Activated CD4-positive, alpha-beta memory T cell treated with anti-CD3 and anti-CD28 coated beads, Interleukin-2, amount 10 ng/mL, durations not matched to agents 7 days and 5 days (primary cell): ENCODE data around the gene CPEB3. TPM values are rescaled to one million over a fixed set of nuclear protein-coding genes. Genes with fewer than 3 reads are reported as not detected.
"Not testable (repeated sequence)": the region's sequence is repeated elsewhere in the genome, so short reads cannot be mapped to it uniquely, and the experiment has no call there.

Experiments used
- CTCF ChIA-PET: fragments of 350-600 bp; sonication (Branson Sonifier 250); formaldehyde crosslinking; loops from one replicate; lab custom pipeline; 2021; ENCODE audit warnings: antibody characterized with exemption, inconsistent platforms; lab: Charles Lee
- POLR2A ChIA-PET: fragments of 350-600 bp; sonication (Branson Sonifier 250); formaldehyde crosslinking; loops from one replicate; lab custom pipeline; 2021; ENCODE audit warnings: antibody characterized with exemption; lab: Charles Lee
- DNase-seq: peaks from one replicate; pipeline ENCODE4 v3.0.0-alpha.2; 2020
- H3K27ac Mint-ChIP-seq: one replicate; pipeline ENCODE4 v1.8.0; 2021; ENCODE audit warnings: mild to moderate bottlenecking, mixed read lengths
- H3K27me3 Mint-ChIP-seq: one replicate; pipeline ENCODE4 v1.8.0; 2021; ENCODE audit warnings: mixed read lengths
- H3K36me3 Mint-ChIP-seq: one replicate; pipeline ENCODE4 v1.8.0; 2021; ENCODE audit warnings: low read depth, mixed read lengths
- H3K4me1 Mint-ChIP-seq: one replicate; pipeline ENCODE4 v1.8.0; 2021; ENCODE audit warnings: mixed read lengths
- H3K4me3 Mint-ChIP-seq: one replicate; pipeline ENCODE4 v1.8.0; 2021; ENCODE audit warnings: mild to moderate bottlenecking, mixed read lengths
- H3K9me3 Mint-ChIP-seq: one replicate; pipeline ENCODE4 v1.8.0; 2021; ENCODE audit warnings: mixed read lengths
- total RNA-seq, 2 experiments: library from RNA; stranded (reverse); gene quantifications; one replicate each; pipeline ENCODE4 v1.2.3, GENCODE V29; 2021

The CPEB3 gene
- 1 to 10 TPM; 2.8 to 3.0 TPM for total RNA-seq

DNA sequence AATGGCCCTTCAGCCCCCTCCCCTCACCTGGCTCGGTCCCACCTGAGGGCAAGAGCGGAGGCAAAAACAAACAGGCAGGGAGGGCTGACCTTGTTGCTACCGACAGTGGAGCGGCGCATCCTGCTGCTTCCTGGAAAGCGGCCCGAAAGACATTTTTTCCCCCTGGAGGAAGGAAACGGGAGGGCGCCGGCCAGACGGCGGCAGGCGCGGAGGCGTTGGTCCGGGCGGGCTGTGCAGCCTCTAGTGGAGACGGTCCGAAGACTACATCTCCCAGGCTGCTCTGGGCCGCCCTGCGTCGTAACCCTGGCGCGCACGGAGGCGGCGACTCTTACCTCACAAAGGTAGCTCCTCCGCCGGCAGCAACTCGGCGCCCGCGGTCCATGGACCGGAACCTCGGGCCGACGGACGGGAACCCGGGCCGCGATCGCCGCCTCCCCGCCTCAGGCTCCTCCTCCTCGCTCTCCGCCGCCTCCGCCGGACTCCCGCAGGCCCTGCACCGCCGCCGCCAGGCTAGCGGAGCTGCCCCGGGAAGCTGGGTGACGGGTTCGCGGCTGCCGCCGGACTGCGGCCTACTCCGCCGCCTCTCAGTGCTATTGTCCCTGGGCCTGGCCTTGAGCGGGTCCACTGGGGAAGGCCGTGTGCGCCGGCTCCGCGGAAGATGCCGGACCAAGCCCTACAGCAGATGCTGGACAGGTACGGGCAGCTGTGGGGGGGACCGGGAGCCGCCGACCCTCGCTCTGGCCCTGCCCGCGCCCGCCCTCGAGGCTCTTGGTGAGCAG lies at the start of gene CPEB3, which contains the start of gene MARCHF5:
Gene CPEB3 (minus strand): TSS at position 242 of the 779 bp plus-strand sequence. CDS start 50,728 bp downstream, outside the sequence.
Gene MARCHF5 (plus strand): TSS at position 331 of the 779 bp plus-strand sequence. CDS start 328 bp downstream, at position 659.
- no peaks in the 10 kb centered on the region for H3K27me3 Mint-ChIP-seq
- peak; percentile 95 for DNase-seq
- H3K27ac Mint-ChIP-seq, result peak within 1 kb of the TSS; percentile 70
- no peaks in the 10 kb centered on the region for H3K9me3 Mint-ChIP-seq
- ChIA-PET POLR2A (interaction anchor here (0.6 to 3.3 kb wide), 24 partner anchors 10 to 557 kb away, joined by 3 to 18 read pairs (median 4); partner anchors contain the start of genes BTAF1, EXOC6, IDE and KIF11), CTCF (interaction anchor here (0.8 to 4.3 kb wide), 25 partner anchors 12 to 284 kb away, joined by 3 to 62 read pairs (median 4); no protein-coding TSS in a partner anchor)
- H3K4me1 Mint-ChIP-seq, result peaks cover 27% of the 10 kb centered on the region
- peaks cover 7% of the 10 kb centered on the region for H3K36me3 Mint-ChIP-seq
- H3K4me3 Mint-ChIP-seq, result peak within 1 kb of the TSS; percentile 86

DNA sequence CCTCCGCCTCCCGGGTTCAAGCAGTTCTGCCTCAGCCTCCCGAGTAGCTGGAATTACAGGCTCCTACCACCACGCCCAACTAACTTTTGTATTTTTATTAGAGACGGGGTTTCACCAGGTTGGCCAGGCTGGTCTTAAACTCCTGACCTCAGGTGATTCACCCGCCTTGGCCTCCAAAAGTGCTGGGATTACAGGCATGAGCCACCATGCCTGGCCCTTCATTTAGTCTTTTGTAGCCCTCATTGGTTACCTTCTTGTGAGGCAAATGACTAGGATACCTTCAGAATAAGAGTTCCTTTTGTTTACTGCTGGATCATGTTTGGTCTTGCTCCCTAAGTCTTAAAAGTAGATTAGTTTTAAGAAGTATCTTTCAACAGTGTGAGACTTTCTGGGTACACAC lies 39.0 kb upstream of the CPEB3 start:
- CTCF ChIA-PET, H3K36me3 Mint-ChIP-seq, H3K27me3 Mint-ChIP-seq, H3K27ac Mint-ChIP-seq, H3K4me1 Mint-ChIP-seq, DNase-seq, H3K4me3 Mint-ChIP-seq, H3K9me3 Mint-ChIP-seq, POLR2A ChIA-PET: not testable (repeated sequence)

DNA sequence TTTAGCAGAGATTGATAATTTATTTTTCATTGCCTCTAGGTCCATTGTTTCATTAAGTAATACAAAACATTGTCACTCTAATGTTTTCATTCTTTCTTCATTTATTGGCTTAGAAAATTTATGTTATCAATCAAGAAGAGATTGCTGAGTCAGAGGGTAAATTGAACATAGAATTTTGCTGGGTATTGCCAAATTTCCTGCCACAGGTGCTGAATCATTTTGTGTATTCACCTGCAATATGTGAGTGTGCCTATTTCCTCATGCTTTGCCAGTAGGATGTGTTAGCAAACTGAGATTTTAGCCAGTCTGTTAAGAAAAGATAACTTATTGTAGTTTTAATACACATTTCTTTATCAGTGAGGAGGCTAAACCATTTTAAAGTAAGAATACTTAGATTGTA lies 38.1 kb upstream of the CPEB3 start:
- H3K4me3 Mint-ChIP-seq, result no peak overlapping the region
- no peaks in the 10 kb centered on the region for H3K27me3 Mint-ChIP-seq
- peaks cover 4% of the 10 kb centered on the region for H3K4me1 Mint-ChIP-seq
- H3K36me3 Mint-ChIP-seq, result peaks cover 9% of the 10 kb centered on the region
- ChIA-PET CTCF (no interaction called here), POLR2A (no interaction called here)
- no peaks in the 10 kb centered on the region for H3K9me3 Mint-ChIP-seq
- DNase-seq, result no peak
- no peak overlapping the region for H3K27ac Mint-ChIP-seq

DNA sequence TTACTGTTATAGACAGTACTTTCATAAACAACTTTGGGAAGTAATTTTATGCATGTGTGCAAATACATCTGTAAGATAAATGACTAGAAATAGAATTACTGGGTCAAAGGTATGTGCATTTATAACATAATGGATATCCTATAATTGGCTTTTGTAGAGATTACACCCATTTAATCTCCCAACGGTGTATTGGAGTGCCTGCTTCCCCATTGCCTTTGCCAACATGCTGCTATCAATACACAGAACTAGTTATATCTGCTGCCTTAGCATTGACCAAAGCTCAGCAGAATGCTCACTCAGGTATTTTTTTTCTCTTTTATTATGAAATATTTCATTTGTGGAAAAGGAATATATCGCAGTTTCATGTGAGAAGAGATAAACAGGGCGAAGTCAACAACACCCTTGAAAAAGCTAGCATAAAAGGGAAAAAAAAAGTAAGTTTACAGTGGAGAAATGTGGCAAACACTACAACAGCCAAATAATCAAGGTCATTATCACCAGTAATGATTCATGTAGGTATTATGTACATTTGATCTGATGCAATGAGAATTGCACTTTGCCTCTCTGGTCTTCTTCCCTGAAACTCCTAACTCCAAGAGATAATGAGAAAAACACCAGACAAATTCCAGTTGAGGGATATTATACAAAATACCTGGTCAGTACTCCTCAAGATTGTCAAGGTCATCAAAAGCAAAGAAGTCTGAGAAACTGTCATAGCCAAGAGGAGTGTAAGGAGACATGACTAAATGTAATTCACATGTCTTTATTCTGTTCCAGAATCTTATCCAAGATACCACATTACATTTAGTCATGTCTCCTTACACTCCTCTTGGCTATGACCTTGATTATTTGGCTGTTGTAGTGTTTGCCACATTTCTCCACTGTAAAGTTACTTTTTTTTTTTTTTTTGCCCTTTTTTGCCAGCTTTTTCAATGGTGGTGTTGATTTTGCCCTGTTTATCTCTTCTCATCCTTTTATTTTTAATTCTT lies 36.9 kb upstream of the CPEB3 start:
- CTCF ChIA-PET, result interaction anchor here (0.6 kb wide), 1 partner anchor 41 kb away, joined by 3 read pairs; no protein-coding TSS in a partner anchor
- Mint-ChIP-seq H3K4me1 (peaks cover 10% of the 10 kb centered on the region), H3K27me3 (no peaks in the 10 kb centered on the region)

DNA sequence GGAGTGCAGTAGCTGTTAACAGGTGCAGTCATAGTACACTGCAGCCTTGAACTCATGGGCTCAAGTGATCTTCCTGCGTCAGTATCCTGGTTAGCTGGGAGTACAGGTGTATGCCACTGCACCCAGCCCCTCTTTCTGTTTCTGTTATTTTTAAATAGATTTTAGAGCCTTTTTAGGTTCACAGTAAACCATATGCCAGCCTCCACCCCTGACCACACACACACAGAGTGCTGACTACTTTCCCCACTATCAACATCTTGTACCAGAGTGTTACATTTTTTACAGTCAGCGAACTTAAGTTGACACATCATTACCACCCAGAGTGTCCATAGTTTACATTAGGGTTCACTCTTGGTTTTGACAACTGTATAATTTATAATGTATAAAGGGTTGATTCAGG lies 32.2 kb upstream of the CPEB3 start:
- H3K4me3 Mint-ChIP-seq, result no peak overlapping the region
- ChIA-PET POLR2A (no interaction called here), CTCF (no interaction called here)
- H3K27me3 Mint-ChIP-seq, result no peaks in the 10 kb centered on the region
- peaks cover 25% of the 10 kb centered on the region for H3K36me3 Mint-ChIP-seq
- peaks cover 6% of the 10 kb centered on the region for H3K4me1 Mint-ChIP-seq
- no peak overlapping the region for H3K27ac Mint-ChIP-seq
- no peak for DNase-seq
- H3K9me3 Mint-ChIP-seq, result no peaks in the 10 kb centered on the region

More for the DNA sequence above, 36.9 kb upstream of the CPEB3 start:
- POLR2A ChIA-PET, result no interaction called here
- H3K4me3 Mint-ChIP-seq, result no peak overlapping the region
- no peak overlapping the region for H3K27ac Mint-ChIP-seq
- DNase-seq, result no peak
- H3K9me3 Mint-ChIP-seq, result no peaks in the 10 kb centered on the region
- H3K36me3 Mint-ChIP-seq, result peaks cover 13% of the 10 kb centered on the region

DNA sequence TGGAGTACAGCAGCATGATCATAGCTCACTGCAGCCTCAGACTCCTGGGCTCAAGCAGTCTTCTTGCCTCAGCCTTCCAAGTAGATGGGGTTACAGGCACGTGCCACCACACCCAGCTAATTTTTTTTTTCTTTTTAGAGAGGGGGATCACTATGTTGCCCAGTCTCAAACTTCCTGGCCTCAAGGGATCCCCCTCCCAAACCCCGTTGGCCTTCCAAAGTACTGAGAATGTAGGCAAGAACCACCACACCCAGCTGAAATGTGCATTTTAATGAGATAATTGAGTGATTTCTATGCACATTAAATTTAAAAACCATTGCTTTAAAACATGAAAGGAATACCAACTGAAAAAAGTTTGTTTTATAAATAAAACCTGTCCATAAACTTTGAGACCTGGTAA lies 25.7 kb upstream of the CPEB3 start:
- no peaks in the 10 kb centered on the region for H3K27me3 Mint-ChIP-seq
- no peaks in the 10 kb centered on the region for H3K9me3 Mint-ChIP-seq
- DNase-seq, result no peak
- H3K27ac Mint-ChIP-seq, result no peak overlapping the region
- POLR2A ChIA-PET, result no interaction called here
- no peaks in the 10 kb centered on the region for H3K4me1 Mint-ChIP-seq
- no peak overlapping the region for H3K4me3 Mint-ChIP-seq
- CTCF ChIA-PET, result no interaction called here
- H3K36me3 Mint-ChIP-seq, result peaks cover 32% of the 10 kb centered on the region

DNA sequence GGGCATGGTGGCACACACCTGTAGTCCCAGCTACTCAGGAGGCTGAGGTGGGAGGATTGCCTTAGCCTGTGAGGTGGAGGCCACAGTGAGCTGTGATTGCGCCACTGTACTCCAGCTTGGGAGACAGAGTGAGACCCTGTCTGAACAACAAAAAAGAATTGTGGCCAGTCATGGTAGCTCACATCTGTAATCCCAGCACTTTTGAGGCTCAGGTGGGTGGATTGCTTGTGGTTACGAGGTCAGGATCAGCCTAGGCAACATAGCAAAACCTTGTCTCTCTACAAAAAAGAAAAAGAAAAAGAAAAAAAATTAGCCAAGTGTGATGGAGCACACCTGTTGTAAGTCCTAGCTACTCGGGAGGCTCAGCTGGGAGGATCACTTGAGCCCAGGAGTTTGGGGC lies 22.9 kb upstream of the CPEB3 start:
- Mint-ChIP-seq H3K9me3 (no peaks in the 10 kb centered on the region), H3K27me3 (no peaks in the 10 kb centered on the region), H3K36me3 (peaks cover 29% of the 10 kb centered on the region), H3K4me3 (no peak overlapping the region), H3K4me1 (no peaks in the 10 kb centered on the region), H3K27ac (no peak overlapping the region)
- no peak for DNase-seq
- ChIA-PET POLR2A (no interaction called here), CTCF (interaction anchor here (1.0 kb wide), 1 partner anchor 9 kb away, joined by 4 read pairs; no protein-coding TSS in a partner anchor)

DNA sequence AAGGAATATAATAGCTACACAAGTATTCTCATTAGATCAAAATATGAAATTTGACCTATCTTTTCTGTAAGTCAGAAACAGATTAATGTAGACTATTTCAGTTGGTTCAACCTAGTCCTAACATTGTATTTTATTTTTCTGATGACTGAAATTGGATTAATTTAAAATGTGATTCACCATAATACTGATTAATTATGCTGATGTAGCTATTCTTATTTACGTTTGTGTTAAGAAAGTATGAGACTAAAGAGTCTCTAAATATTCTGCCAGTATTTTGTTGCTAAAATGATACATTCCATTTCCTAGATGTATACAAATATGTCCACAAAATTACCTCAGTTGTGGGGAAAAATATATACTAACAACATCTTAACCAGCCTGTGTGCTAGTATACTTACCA lies 18.4 kb upstream of the CPEB3 start:
- Mint-ChIP-seq H3K4me3 (no peak overlapping the region), H3K27ac (no peak overlapping the region), H3K36me3 (peaks cover 18% of the 10 kb centered on the region), H3K27me3 (no peaks in the 10 kb centered on the region), H3K9me3 (no peaks in the 10 kb centered on the region), H3K4me1 (no peaks in the 10 kb centered on the region)
- POLR2A ChIA-PET, result no interaction called here
- CTCF ChIA-PET, result interaction anchor here (0.8 kb wide), 1 partner anchor 19 kb away, joined by 4 read pairs; the partner anchor contains the start of genes CPEB3 and MARCHF5
- no peak for DNase-seq

DNA sequence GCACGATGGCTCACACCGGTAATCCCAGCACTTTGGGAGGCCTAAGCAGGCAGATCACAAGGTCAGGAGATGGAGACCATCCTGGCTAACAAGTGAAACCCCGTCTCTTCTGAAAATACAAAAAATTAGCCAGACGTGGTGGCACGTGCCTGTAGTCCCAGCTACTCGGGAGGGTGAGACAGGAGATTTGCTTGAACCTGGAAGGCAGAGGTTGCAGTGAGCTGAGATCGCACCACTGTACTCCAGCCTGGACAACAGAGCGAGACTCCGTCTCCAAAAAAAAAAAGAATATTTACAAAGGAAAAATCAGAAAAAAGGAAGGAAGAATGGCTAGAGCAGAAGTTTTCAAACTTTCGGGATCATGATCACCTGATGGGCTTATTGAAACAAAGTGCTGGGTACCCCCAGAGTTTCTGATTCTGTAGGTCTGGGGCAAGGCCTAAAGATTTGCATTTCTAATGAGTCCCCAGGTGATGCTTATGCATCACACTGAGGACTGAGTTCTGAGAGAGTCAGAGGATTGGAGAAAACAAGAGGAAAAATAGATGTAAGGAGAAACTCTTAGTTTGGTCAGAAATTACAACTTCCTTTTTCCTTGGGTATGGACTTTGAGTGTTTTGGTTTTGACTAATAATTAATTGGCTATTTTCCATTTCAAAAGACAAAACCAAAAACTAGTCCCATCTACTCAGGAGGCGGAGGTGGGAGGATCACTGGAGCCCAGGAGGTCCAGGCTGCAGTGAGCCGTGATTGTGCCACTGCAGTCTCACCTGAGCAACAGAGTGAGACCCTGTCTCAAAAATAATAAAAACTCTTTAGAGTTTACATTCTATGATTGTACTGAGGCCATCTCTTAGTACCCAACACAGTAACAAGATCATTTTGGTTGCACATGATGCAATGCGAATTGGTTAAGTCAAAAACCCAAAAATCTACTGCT lies 14.5 kb upstream of the CPEB3 start:
- DNase-seq, result no peak
- no peaks in the 10 kb centered on the region for H3K27me3 Mint-ChIP-seq
- H3K27ac Mint-ChIP-seq, result no peak overlapping the region
- H3K4me3 Mint-ChIP-seq, result no peak overlapping the region
- ChIA-PET CTCF (interaction anchor here (0.8 to 1.6 kb wide), 3 partner anchors 8 to 13 kb away, joined by 4 to 5 read pairs (median 4); no protein-coding TSS in a partner anchor), POLR2A (interaction anchor here (1.5 to 2.4 kb wide), 2 partner anchors 12 to 14 kb away, joined by 5 to 7 read pairs; partner anchors contain the start of genes CPEB3 and MARCHF5)
- H3K4me1 Mint-ChIP-seq, result peaks cover 14% of the 10 kb centered on the region
- H3K36me3 Mint-ChIP-seq, result peaks cover 5% of the 10 kb centered on the region
- H3K9me3 Mint-ChIP-seq, result no peaks in the 10 kb centered on the region

DNA sequence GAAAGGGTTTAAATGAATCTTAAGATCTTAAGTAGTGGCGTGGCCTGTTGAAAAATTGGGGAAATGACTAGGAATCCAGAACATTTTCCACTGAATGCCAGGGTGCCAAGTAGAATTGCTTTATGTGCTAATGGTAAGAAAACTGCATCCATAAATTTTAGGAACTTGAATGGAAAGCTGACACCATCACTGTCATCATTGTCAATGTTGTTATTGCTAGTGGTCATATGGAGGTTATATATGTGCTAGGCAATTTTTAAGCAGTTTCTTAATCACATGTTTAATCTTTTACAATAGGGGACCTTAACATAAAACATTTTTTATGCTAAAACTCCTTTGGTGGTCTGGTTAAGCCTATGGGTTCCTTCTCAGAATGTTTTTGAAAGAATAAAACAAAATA lies 13.2 kb upstream of the CPEB3 start:
- H3K27ac Mint-ChIP-seq, result no peak overlapping the region
- POLR2A ChIA-PET, result interaction anchor here (1.5 to 2.4 kb wide), 3 partner anchors 10 to 13 kb away, joined by 3 to 7 read pairs (median 5); partner anchors contain the start of genes CPEB3 and MARCHF5

DNA sequence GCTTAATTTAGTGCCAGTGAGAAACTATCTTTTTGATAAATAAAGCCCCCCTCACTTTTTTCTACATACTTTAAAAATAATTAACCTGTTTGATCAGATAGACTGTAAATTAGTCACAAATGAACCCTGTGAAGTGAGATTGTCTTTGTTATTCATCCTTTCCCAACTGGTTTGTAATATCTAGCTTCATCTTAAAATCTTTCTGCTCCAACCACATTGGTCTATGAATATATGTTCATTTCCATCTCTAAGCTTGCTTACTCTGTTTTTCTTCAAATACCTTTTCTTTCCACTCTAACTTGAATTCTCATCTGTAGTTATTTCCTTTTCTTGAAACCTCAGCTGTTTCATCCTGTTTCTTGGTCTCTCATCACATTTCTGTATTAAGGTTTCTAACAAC lies 12.2 kb upstream of the CPEB3 start:
- H3K36me3 Mint-ChIP-seq, result peaks cover 13% of the 10 kb centered on the region
- peaks cover 16% of the 10 kb centered on the region for H3K4me1 Mint-ChIP-seq
- H3K4me3 Mint-ChIP-seq, result no peak overlapping the region
- DNase-seq, result no peak
- H3K9me3 Mint-ChIP-seq, result no peaks in the 10 kb centered on the region
- POLR2A ChIA-PET, result interaction anchor here (0.7 to 2.4 kb wide), 4 partner anchors 9 to 29 kb away, joined by 3 to 7 read pairs (median 4); partner anchors contain the start of genes CPEB3 and MARCHF5
- CTCF ChIA-PET, result interaction anchor here (0.8 to 0.9 kb wide), 2 partner anchors 11 to 86 kb away, joined by 3 read pairs; no protein-coding TSS in a partner anchor
- no peaks in the 10 kb centered on the region for H3K27me3 Mint-ChIP-seq
- H3K27ac Mint-ChIP-seq, result no peak overlapping the region

More for the DNA sequence above, 13.2 kb upstream of the CPEB3 start:
- CTCF ChIA-PET, result interaction anchor here (0.8 to 1.6 kb wide), 3 partner anchors 10 to 87 kb away, joined by 3 to 5 read pairs (median 4); no protein-coding TSS in a partner anchor
- Mint-ChIP-seq H3K36me3 (peaks cover 8% of the 10 kb centered on the region), H3K27me3 (no peaks in the 10 kb centered on the region), H3K4me1 (peaks cover 14% of the 10 kb centered on the region), H3K9me3 (no peaks in the 10 kb centered on the region), H3K4me3 (no peak overlapping the region)
- no peak for DNase-seq
